Aorta (tissue), 5 donors: ENCODE measurements around the gene CHD3. TPM values are rescaled to one million over a fixed set of nuclear protein-coding genes. Genes with fewer than 3 reads are reported as not detected.

ENCODE experiments used
- ATAC-seq: fragments of 200-7000 bp; cut with Tn5 transposase; one replicate; pipeline ENCODE4 v1.9.1; 2022; ENCODE audit warnings: moderate library complexity; ENCODE audit not compliant: low FRiP score
- DNase-seq, 2 donors: peaks; one replicate each; pipeline ENCODE4 v3.0.0-alpha.2; 2020
- H3K27ac ChIP-seq, 2 donors: one replicate each; pipeline ENCODE4 v1.5.1; 2013; ENCODE audit warnings: low read length in 2 of 2, mild to moderate bottlenecking in 2 of 2, moderate library complexity in 2 of 2, control low read depth in 1 of 2, inconsistent platforms in 1 of 2, low read depth in 1 of 2
- H3K27me3 ChIP-seq, 2 donors: one replicate each; pipeline ENCODE4 v1.6.1; 2013; ENCODE audit warnings: control low read depth in 1 of 2, low read length in 1 of 2, mild to moderate bottlenecking in 1 of 2, moderate library complexity in 1 of 2; ENCODE audit not compliant: insufficient read depth in 2 of 2, control insufficient read depth in 1 of 2
- H3K36me3 ChIP-seq, 2 donors: one replicate each; pipeline ENCODE4 v1.6.1; 2013; ENCODE audit warnings: control low read depth in 1 of 2, low read length in 1 of 2, mild to moderate bottlenecking in 1 of 2; ENCODE audit not compliant: insufficient read depth in 2 of 2, control insufficient read depth in 1 of 2
- H3K4me1 ChIP-seq, 2 donors: one replicate each; pipeline ENCODE4 v1.6.1; 2013; ENCODE audit warnings: low read length in 2 of 2, control low read depth in 1 of 2, mild to moderate bottlenecking in 1 of 2, moderate library complexity in 1 of 2; ENCODE audit not compliant: insufficient read depth in 2 of 2, control insufficient read depth in 1 of 2
- H3K4me3 ChIP-seq, 2 donors: one replicate each; pipeline ENCODE4 v1.5.1; 2013; ENCODE audit warnings: low read length in 2 of 2, control low read depth in 1 of 2, mild to moderate bottlenecking in 1 of 2
- H3K9me3 ChIP-seq: one replicate; pipeline ENCODE4 v1.6.1; 2013; ENCODE audit warnings: mild to moderate bottlenecking, low read length; ENCODE audit not compliant: control insufficient read depth
- WGBS, 2 donors: extraction: QIAGEN DNeasy Blood & Tissue Kit; methylation state at CpG; one replicate each; pipeline ENCODE4 v1.1.7; 2013; 5-methylcytosine and 5-hydroxymethylcytosine counted together
- intact Hi-C, 2 donors: fragments of 100-400 bp; cut with DNase I; formaldehyde crosslinking; loops; one replicate each; pipeline versions ENCODE4 v1.14.2 to v1.15.0; 2022
- polyA plus RNA-seq, 2 donors: library from polyadenylated mRNA; stranded (reverse); fragments of 200-250 nt; gene quantifications; one replicate each; pipeline ENCODE4 v1.2.3, GENCODE V29; 2013
- total RNA-seq, 2 donors: library from RNA; stranded (reverse); fragmentation: NEBNext Ultra II Directional; extraction: Animal tissue kit (Norgen Biotek cat#: 25700); gene quantifications; one replicate each; pipeline ENCODE4 v1.2.1, GENCODE V29; 2021
- donor health status: healthy with polysubstance abuse.
- donor health status: Bipolar disorder and iron deficiency.
- donor health status: DM: no; HTN: no; CAD: no.
- donor health status: DM: no; HTN: no; CAD: no.
- donor health status: DM: yes; HTN: yes; CAD: no.

The CHD3 gene
- total and polyA plus RNA-seq, 4 donors = 73.1 to 125 (median 104) TPM

- H3K9me3 ChIP-seq = no peaks in the 10 kb centered on the region
- no peak overlapping the region for H3K27ac ChIP-seq
- DNase-seq (no peak), ATAC-seq (no peak)
- no peaks in the 10 kb centered on the region for H3K36me3 ChIP-seq
- H3K4me1 ChIP-seq = no peaks in the 10 kb centered on the region
- intact Hi-C loops = loop anchor here (5.0 to 10.0 kb wide), 2 partner anchors 109 to 111 kb away; no protein-coding TSS in a partner anchor
- H3K27me3 ChIP-seq = no peaks in the 10 kb centered on the region
- WGBS, 2 donors = 81 to 86% methylated on average over 21 of the region's 21 CpGs
- H3K4me3 ChIP-seq = no peak overlapping the region
Observed at GRCh38 chr17:7853691-7854038, 34.9 kb upstream of the CHD3 start.

GRCh38 chr17:7854078-7854777 lies 34.4 kb upstream of the CHD3 start:
- intact Hi-C loops = loop anchor here (5.0 to 10.0 kb wide), 2 partner anchors 109 to 112 kb away; no protein-coding TSS in a partner anchor
- no peaks in the 10 kb centered on the region for H3K27me3 ChIP-seq
- peak in 1 of 2 donors; percentile 52 for DNase-seq
- WGBS, 2 donors = 76 to 78% methylated on average over 31 of the region's 31 CpGs
- no peak overlapping the region for H3K27ac ChIP-seq
- no peak overlapping the region for H3K4me3 ChIP-seq
- ATAC-seq = no peak
- no peaks in the 10 kb centered on the region for H3K4me1 ChIP-seq
- no peaks in the 10 kb centered on the region for H3K9me3 ChIP-seq
- H3K36me3 ChIP-seq = no peaks in the 10 kb centered on the region

GRCh38 chr17:7854851-7855659 lies 33.5 kb upstream of the CHD3 start, which contains the start of gene TMEM88:
Gene TMEM88 (plus strand): TSS chr17:7855066. CDS start chr17:7855075, 9 bp downstream.
- intact Hi-C loops = loop anchor here (5.0 to 10.0 kb wide), 3 partner anchors 110 to 202 kb away; no protein-coding TSS in a partner anchor
- Histone ChIP-seq H3K4me1 (no peaks in the 10 kb centered on the region), H3K9me3 (no peaks in the 10 kb centered on the region), H3K36me3 (no peaks in the 10 kb centered on the region), H3K4me3 (no peak within 1 kb of the TSS), H3K27me3 (no peaks in the 10 kb centered on the region), H3K27ac (no peak within 1 kb of the TSS)
- ATAC-seq = no peak
- 35% methylated on average over 55 to 57 of the region's 57 CpGs for WGBS, 2 donors
- DNase-seq = peak; percentile 59 to 84

- Histone ChIP-seq H3K4me1 (no peaks in the 10 kb centered on the region), H3K27ac (no peak overlapping the region), H3K36me3 (no peaks in the 10 kb centered on the region), H3K9me3 (no peaks in the 10 kb centered on the region), H3K4me3 (no peak overlapping the region), H3K27me3 (no peaks in the 10 kb centered on the region)
- DNase-seq (peak; percentile 63 to 82), ATAC-seq (no peak)
- intact Hi-C loops = loop anchor here (5.0 to 10.0 kb wide), 2 partner anchors 111 to 202 kb away; no protein-coding TSS in a partner anchor
- WGBS, 2 donors = 3 to 10% methylated on average over 15 of the region's 15 CpGs
Observed at GRCh38 chr17:7855660-7856010, 33.0 kb upstream of the CHD3 start.

GRCh38 chr17:7856011-7856810 lies 32.4 kb upstream of the CHD3 start:
- DNase-seq = peak; percentile 66 to 81
- no peaks in the 10 kb centered on the region for H3K4me1 ChIP-seq
- peak overlapping the region; percentile 10 to 33 for H3K4me3 ChIP-seq
- H3K27ac ChIP-seq = peak overlapping the region in 1 of 2 donors; percentile 55
- no peaks in the 10 kb centered on the region for H3K36me3 ChIP-seq
- H3K27me3 ChIP-seq = no peaks in the 10 kb centered on the region
- no peaks in the 10 kb centered on the region for H3K9me3 ChIP-seq
- no peak for ATAC-seq
- intact Hi-C loops = loop anchor here (5.0 to 10.0 kb wide), 2 partner anchors 111 to 201 kb away; no protein-coding TSS in a partner anchor
- 6 to 10% methylated on average over 29 of the region's 29 CpGs for whole genome bisulfite sequencing, 2 donors

- H3K4me1 ChIP-seq = no peaks in the 10 kb centered on the region
- 0% methylated on average over 60 to 64 of the region's 64 CpGs for WGBS, 2 donors
- no peaks in the 10 kb centered on the region for H3K27me3 ChIP-seq
- peak within 1 kb of the TSS in 1 of 2 donors; percentile 94 for H3K27ac ChIP-seq
- peak within 1 kb of the TSS; percentile 33 to 93 for H3K4me3 ChIP-seq
- intact Hi-C loops = loop anchor here (5.0 to 10.0 kb wide), 2 partner anchors 112 to 200 kb away; no protein-coding TSS in a partner anchor
- no peaks in the 10 kb centered on the region for H3K36me3 ChIP-seq
- no peaks in the 10 kb centered on the region for H3K9me3 ChIP-seq
- ATAC-seq = peak; percentile 95
- DNase-seq = peak; percentile 98 to 99
Observed at GRCh38 chr17:7856811-7857712, 31.5 kb upstream of the CHD3 start, which contains the start of gene NAA38. Gene NAA38 (minus strand): TSS chr17:7857559. CDS start chr17:7857463, 96 bp downstream.

- intact Hi-C loops = loop anchor here (5.0 to 10.0 kb wide), 2 partner anchors 113 to 199 kb away; no protein-coding TSS in a partner anchor
- H3K9me3 ChIP-seq = no peaks in the 10 kb centered on the region
- WGBS, 2 donors = 1% methylated on average over 48 of the region's 48 CpGs
Observed at GRCh38 chr17:7857713-7858521, 30.7 kb upstream of the CHD3 start, which contains the start of gene CYB5D1. Gene CYB5D1 (plus strand): TSS chr17:7858003. CDS start chr17:7858135, 132 bp downstream.

More at GRCh38 chr17:7857713-7858521, 30.7 kb upstream of the CHD3 start, which contains the start of gene CYB5D1:
- Histone ChIP-seq H3K4me3 (peak within 1 kb of the TSS; percentile 33 to 93), H3K4me1 (no peaks in the 10 kb centered on the region), H3K27ac (peak within 1 kb of the TSS in 1 of 2 donors; percentile 94), H3K36me3 (no peaks in the 10 kb centered on the region), H3K27me3 (no peaks in the 10 kb centered on the region)
- ATAC-seq = peak; percentile 87
- peak; percentile 94 for DNase-seq
